Measurements from ENCODE around the gene MIEF1.

MIEF1 gene

DNA sequence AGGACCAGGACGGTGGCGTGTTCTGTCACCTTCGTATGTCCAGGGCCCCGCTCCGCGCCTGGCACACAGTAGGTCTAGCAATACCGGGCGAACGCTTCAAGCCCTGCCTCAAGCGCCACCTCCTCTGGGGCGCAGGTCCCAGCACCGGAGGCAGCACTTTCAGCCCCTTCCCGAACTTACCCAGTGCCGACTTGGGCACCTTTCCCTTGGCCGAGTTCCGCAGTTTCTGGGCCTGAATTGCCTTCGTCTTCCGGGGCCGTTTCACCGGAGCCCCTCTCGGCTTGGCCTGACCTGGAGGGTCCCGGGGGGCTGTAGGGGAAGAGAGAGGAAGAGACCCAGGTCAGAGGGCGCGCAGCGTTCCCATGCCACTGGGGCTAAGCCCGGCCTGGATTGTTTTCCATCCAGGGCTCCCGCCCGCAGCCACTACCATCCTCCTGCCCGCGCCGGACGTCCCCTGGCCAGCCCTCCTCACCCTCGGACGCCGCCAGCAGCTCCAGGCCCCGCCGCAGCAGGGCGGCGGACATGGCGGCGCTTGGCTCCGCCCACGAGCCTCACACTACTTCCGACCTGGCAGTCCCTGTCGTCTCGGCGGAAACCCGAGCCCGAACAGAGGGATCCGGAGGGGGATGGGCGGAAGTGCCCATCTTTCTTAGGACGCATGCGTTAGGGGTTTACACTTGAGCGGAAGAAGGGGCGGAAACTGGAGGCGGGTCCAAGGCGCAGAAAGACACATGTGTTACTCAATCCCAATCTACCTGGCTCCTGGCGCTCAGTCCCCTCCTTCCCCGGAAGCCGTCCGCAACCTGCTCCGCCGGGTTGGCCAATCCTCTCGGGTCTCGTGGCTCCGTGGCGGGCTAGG, 30.4 kb downstream of the MIEF1 start, which contains the start of gene RPS19BP1:
TSS of gene RPS19BP1 (minus strand) at position 534 of the 859 bp plus-strand sequence. CDS start at position 524, 10 bp downstream.
- peak; percentile 100 for DNase-seq

DNA sequence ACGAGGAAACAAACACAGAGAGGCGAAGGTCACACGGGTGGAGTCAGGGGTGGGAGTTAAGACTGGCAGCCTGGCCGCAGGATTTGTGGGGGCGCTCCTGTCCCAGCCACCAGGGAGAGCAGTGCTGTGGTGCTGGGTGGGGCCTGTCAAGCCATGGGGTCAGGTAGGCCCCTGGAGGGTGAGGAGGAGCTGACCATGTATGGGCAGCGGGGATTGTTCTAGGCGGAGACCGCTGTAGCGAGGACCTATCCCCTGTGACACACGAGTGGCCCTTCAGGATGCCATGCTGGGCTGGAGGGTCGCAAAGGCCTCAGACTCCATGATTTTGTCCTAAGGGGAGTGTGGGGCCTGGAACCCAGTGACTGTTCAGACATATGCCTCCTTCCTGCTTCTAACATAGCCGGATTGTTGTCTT, 32.0 kb downstream of the MIEF1 start:
- no peak for DNase-seq

- DNase-seq = peak; percentile 83
Observed at GRCh38 chr22:39534591-39535356, 32.7 kb downstream of the MIEF1 start.

- no peak for DNase-seq
Observed at GRCh38 chr22:39535357-39535725, 33.3 kb downstream of the MIEF1 start.

DNA sequence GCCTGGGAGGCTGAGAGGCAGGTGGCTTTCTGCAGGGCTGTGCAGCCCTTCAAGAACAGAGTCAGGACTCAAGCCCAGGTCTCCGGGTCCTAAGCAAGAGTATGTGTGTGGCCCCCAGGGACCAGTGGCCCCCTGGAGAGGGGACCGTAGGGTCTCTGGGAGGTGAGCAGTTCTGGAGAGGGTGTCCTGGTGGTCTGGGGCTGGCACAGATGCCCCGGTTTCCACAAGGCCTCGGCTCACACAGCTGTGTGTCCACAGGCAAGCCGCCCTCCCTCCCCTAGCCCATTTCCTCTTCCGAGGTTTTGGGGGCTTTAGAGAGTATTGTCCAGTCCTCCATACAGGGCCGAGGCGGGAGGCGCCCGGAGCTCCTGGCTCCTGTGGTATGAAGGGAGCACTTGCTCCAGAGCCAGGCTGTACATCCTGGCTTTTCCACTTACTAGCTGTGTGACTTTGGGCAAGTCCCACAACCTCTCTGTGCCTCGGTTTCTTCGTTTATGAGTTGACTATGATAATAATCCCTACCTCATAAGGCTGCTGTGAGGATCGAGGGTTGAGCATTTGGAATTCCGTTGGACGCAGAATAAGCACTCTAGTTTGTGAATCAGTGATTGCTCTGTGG, 33.9 kb downstream of the MIEF1 start:
- DNase-seq = no peak

GRCh38 chr22:39536711-39537110, 34.6 kb downstream of the MIEF1 start:
- DNase-seq = no peak

- no peak for DNase-seq
Observed at GRCh38 chr22:39537975-39538374, 35.9 kb downstream of the MIEF1 start.

DNA sequence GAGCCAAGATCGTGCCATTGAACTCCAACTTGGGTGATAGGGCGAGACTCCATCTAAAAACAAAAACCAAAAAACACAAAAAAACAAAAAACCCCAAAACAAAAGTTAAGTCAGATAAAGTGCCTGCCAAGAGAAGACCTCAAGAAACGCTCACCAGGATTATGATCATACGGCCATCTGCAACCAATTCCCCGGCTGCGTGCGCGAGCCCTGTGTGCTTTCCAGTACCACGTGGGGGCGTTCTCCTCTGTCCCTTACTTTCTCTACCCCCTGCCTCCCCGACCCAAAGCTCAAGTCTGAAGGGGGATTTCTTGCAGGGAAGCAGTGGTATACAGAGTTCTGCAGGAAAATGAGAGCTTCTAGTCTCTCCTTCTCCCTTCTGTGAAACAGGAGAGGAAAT, 41.0 kb downstream of the MIEF1 start:
- no peak for DNase-seq

GRCh38 chr22:39545386-39546365, 43.6 kb downstream of the MIEF1 start:
- DNase-seq = peak; percentile 69

GRCh38 chr22:39546889-39547586, 44.9 kb downstream of the MIEF1 start:
- no peak for DNase-seq

- no peak for DNase-seq
Observed at GRCh38 chr22:39547587-39547947, 45.5 kb downstream of the MIEF1 start.

DNA sequence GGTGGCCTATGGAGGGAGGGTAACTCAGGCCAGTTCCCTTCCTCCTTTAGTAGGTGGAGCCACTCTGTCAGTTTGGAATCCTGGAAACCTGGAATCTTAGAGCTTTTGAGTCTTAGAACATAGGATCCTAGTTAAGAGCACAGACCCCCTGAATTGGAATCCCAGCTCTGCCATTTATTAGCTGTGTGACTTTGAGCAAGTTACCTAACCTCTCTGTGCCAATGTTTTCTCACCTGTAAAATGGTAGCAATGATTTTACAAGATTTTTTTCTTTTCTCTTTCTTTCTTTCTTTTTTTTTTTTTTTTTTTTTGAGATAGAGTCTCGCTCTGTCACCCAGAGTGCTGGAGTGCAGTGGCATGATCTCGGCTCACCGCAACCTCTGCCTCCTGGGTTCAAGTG, 51.3 kb downstream of the MIEF1 start:
- DNase-seq = no peak

- no peak for DNase-seq
Observed at GRCh38 chr22:39554151-39554550, 52.1 kb downstream of the MIEF1 start.

GRCh38 chr22:39556970-39557841, 55.1 kb downstream of the MIEF1 start:
- DNase-seq = peak; percentile 69

DNA sequence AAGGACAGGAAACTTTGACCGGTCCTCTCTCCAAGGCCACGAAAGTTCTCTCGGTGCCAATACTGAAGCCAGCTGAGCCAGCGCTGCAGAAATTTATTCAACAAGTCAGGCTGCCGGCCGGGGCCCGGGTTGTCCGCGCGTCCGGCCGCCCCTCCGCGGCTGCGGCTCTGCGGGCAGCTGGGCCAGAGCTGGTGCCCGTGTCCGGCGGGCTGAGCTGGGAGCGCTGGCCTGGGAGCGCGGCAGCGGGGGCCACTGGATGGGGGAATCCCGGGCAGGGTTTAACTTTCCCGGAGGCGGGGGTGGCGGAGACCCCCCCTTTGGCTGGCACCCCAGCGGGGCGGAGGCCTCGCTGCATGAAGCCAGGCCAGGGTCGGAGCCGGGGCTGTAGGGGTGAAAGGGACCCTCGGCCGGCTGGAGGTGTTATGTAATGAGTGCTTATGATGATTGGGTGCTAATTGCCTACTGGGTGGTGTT, 56.2 kb downstream of the MIEF1 start:
- no peak for DNase-seq

DNA sequence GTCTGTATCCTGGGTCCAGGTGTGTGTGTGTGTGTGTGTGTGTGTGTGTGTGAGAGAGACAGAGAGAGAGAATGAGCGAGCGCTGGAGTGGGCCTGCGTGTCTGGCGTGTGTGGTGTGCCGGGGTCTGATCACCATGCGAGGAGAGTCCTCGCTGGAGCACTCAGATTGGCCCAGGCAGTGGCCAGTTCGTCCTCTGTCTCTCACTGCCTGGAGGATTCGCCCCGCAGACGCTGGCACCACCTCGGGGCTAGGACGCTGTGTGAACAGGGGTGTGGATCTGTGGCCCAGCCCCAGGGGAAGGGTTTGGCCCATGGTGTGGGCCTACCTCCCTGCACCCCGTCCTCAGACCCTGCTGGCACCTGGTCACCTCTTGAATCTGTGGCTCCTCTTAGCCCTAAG, 56.9 kb downstream of the MIEF1 start:
- no peak for DNase-seq

DNA sequence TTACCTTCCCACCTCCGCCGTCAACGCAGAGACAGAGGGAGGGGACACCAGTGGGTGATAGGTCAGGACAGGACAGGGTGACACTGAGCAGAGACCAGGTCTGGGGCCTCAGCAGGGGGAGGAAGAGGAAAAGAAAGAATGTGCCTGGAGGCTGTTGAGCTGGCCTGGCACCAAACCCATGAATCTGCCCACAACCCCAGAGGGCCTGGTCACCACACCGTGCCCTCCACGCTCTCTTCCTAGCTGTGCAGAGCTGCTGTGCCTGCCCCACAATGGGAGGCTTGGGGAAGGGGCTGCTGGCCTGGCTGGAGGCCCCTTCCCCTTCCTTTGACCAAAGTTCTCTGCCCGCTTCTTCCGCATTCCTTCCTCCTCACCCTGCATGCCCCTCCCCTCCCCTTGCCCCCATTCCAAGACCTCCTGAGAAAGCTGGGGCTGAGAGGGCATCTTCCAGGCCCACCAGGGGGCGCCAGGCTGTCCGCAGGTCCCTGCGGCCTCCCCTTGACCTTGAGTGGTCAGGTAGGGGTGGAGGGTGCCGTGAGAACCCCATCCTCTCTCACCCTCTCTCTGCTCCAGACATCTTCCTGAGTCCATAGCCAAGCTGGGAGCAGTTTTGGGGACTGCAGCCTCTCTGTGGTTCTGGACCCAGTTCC, 57.5 kb downstream of the MIEF1 start:
- no peak for DNase-seq

GRCh38 chr22:39560127-39560526, 58.0 kb downstream of the MIEF1 start:
- no peak for DNase-seq

GRCh38 chr22:39562839-39563489, 60.9 kb downstream of the MIEF1 start:
- no peak for DNase-seq

Measured in activated naive CD4-positive, alpha-beta T cell treated with anti-CD3 and anti-CD28 coated beads, Interleukin-2, amount 50 U/mL, for 16 hours (primary cell).